ENCODE data around the gene ZNF587.
A peak's percentile ranks its signal among the peaks of the same experiment; 100 is the strongest.

The ZNF587 gene

GRCh38 chr19:57888107-57888559 is 38.5 kb downstream of the ZNF587 start:
- DNase-seq, result no peak

- DNase-seq, result peak; percentile 80
Measured at GRCh38 chr19:57888560-57889231, 39.0 kb downstream of the ZNF587 start, which contains the start of gene ZNF814. Gene ZNF814, minus strand, starts transcription at chr19:57889037. Its CDS starts 235 bp downstream, at chr19:57888802.

- DNase-seq, result peak; percentile 62
Measured at GRCh38 chr19:57890706-57891105, 41.0 kb downstream of the ZNF587 start.

DNA sequence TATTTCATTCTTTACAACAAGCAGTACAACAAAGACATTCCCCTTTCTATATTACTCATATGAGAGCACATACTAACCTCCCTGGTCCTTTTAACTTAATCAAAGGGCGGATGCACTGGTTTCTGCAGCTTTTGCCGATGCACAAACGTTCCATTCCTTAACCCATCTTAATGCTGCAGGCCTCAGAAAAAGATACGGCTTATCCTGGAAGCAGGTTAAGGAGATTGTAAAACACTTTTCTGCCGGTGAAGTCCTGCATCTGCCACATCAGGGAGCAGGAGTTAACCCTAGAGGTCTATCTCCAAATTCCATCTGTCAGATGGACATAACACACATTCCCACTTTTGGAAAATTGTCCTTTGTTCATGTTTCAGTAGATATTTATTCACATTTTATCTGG is 50.7 kb downstream of the ZNF587 start:
- DNase-seq, result no peak

- DNase-seq, result no peak
Measured at GRCh38 chr19:57903618-57904184, 54.0 kb downstream of the ZNF587 start.

- no peak for DNase-seq
Measured at GRCh38 chr19:57905258-57905657, 55.6 kb downstream of the ZNF587 start.

GRCh38 chr19:57907394-57907793 is 57.7 kb downstream of the ZNF587 start:
- no peak for DNase-seq

- DNase-seq, result no peak
Measured at GRCh38 chr19:57914531-57914930, 64.9 kb downstream of the ZNF587 start.

Data from fibroblast of upper back skin (primary cell).